GM23338 (cell line): ENCODE results near the gene FUT3.
"Not testable (repeated sequence)": the region's sequence is repeated elsewhere in the genome, so short reads cannot be mapped to it uniquely, and the experiment has no call there.

Experiments
- CTCF ChIP-seq, 2 experiments: fragments of 200-600 bp in 1 of 2; sonication (generic) in 1 of 2; conservative IDR thresholded peaks; 2 replicates each; pipeline versions ENCODE4 v1.5.1 to v1.6.1; 2016 to 2017; ENCODE audit warnings: antibody characterized with exemption in 2 of 2, low read depth in 2 of 2, mild to moderate bottlenecking in 2 of 2, moderate library complexity in 1 of 2
- EZH2 ChIP-seq: fragments of 200-600 bp; sonication (generic); IDR thresholded peaks from one replicate; pipeline ENCODE4 v1.8.0; 2017; ENCODE audit warnings: antibody characterized with exemption, mild to moderate bottlenecking, low read depth; ENCODE audit not compliant: unreplicated experiment
- EZH2phosphoT487 ChIP-seq: fragments of 200-600 bp; sonication (generic); IDR thresholded peaks from one replicate; pipeline ENCODE4 v1.8.1; 2018; ENCODE audit warnings: antibody characterized with exemption; ENCODE audit not compliant: unreplicated experiment
- POLR2AphosphoS5 ChIP-seq: IDR thresholded peaks from 2 replicates; pipeline ENCODE4 v1.6.1; 2016; ENCODE audit warnings: antibody characterized with exemption, low read depth

DNA sequence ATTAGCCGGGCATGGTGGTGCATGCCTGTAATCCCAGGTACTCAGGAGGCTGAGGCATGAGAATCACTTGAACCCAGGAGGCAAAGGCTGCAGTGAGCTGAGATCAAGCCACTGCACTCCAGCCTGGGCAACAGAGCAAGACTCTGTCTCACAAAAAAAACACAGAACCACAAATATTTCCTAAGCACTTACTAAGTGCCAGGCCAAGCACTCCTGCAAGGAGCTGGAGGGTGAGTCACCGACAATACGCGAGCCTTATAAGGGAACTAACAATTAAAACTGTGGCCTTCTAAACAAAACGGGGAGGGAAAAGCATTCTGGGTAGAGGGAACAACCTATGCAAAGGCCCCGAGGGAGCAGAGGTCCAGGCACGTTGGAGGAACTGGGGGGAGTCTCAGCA, 23.2 kb upstream of the FUT3 start:
- TF ChIP-seq POLR2AphosphoS5; CTCF (conservative IDR thresholded peaks at IDR 0.05; ENCODE audit: low read depth in 2 of 2); EZH2; EZH2phosphoT487: not testable (repeated sequence)
